Hippocampal formation (tissue), 2 donors: ENCODE results near the gene THRA.
"Not testable (repeated sequence)": the region's sequence is repeated elsewhere in the genome, so short reads cannot be mapped to it uniquely, and the experiment has no call there.

ENCODE experiments used
- DNase-seq, 2 donors: peaks; one replicate each; lab custom pipeline; 2025; lab: John Stamatoyannopoulos, UW

THRA gene

DNA sequence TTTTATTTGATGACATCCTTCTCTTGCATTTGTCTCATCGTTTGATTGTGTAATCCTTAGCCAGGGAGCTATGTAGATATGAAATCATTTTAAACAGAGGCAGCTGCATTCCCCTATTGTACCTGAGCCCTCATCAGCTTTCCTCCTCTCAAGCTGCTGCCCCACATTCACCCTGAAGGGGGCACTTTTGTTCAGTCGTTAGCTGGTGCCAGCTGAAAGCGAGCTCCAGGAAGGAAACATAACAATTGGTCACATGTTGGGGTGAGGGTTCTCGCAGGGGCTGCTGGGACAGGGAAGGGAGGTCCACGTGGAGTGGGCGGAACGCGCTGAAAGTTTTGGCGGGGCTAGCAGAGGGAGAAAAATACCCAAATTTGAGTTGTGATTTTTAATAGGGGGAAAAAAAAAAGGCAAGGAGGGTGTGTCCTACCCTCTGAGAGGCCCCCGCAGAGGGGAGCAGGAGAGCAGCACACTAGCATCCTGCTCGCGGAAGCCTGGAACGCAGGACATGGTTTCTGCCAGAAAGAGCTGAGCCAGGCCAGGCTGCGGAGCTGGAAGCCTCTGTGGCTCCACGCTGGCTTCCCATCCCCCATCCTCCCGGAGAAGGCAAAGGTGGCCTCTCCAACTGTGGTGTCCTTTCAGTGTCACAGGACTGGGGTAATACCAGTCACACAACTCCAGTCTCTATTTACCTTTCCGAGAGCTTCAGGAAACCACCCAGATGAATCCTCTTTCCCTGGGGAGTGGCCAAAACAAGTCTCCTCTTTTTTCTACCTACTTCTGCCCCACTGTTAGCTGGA lies 50.5 kb downstream of the THRA start:
- peak; percentile 91 to 96 for DNase-seq

DNA sequence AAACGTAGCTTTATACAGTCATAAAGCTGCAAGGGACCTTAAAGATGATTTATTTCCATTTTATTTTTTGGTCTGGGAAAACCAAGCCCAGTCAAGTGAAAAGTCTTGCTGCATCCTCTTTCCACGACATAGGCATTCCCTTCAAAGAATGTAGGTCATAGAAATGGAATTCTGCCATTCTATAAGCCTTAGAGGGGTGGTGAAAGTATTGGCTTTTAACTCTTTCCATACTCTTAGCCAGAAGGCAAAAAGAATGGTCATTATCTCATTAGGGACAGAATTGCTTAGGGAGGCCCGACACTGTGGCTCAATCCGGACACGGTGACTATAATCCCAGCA lies 51.1 kb downstream of the THRA start:
- DNase-seq: no peak

DNA sequence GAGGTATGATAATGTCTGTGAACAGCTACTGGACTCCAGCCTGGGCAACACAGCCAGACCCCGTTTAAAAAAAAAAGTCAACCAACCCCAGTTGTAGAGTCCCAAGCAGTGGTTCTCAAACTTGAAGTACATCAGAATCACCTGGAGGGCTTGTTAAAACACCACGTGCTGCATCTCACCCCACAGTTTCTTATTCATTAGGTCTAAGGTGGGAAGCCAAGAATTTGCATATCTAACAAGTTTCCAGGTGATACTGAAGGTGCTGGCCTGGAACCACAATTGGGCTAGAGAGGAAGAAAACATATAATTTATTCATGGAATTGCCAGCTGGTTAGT lies 52.3 kb downstream of the THRA start:
- no peak for DNase-seq

DNA sequence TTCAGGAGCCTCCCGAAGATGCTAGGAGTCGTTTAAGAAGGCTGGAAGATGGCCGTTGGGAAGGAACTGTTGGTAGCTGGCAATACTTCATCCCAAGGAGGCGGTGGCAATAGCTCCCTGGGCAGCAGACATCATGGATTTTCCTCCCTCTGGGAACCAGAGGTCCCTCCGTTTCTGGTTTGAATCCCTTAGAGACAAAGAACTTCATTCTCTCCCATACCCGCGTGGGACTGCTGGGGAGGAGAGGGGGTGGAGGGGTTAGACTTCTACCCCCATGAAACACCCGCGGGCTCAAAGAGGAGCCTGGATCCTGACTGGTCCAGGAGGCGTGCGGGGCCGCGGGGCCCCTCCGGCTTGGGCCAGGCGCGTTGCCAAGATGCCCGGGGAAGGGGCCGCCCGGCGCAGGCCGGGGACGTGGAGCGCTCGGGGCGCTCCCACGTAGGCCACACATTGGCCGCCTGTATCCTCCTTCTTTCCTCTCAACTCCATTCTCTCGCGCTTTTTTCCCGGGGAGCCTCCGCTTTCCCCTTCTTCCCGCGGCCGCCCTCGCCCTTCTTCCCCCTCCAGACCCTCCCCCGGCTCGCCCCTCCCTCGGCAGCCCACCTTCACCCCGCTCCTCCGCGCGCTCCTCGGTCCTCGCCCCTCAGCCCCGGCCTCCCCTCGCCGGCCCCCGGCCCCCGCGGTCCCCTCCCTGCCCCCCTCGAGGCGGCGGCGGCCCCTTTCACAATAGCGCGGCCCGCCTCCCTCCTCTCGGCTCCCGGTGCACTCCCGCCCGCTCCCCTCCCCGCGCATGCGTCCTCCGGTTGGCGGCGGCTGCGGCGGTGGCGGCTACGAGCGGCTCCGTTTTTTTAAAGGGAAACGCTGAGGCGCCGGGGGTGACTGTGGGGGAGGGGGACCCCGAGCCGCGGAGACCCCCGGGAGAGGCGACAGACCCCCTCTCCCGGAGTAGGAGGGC lies 58.7 kb downstream of the THRA start, which contains the start of gene MSL1:
TSS of gene MSL1 (plus strand) at position 791 of the 955 bp plus-strand sequence. CDS start 642 bp downstream, outside the sequence.
- DNase-seq: peak; percentile 80 to 85

DNA sequence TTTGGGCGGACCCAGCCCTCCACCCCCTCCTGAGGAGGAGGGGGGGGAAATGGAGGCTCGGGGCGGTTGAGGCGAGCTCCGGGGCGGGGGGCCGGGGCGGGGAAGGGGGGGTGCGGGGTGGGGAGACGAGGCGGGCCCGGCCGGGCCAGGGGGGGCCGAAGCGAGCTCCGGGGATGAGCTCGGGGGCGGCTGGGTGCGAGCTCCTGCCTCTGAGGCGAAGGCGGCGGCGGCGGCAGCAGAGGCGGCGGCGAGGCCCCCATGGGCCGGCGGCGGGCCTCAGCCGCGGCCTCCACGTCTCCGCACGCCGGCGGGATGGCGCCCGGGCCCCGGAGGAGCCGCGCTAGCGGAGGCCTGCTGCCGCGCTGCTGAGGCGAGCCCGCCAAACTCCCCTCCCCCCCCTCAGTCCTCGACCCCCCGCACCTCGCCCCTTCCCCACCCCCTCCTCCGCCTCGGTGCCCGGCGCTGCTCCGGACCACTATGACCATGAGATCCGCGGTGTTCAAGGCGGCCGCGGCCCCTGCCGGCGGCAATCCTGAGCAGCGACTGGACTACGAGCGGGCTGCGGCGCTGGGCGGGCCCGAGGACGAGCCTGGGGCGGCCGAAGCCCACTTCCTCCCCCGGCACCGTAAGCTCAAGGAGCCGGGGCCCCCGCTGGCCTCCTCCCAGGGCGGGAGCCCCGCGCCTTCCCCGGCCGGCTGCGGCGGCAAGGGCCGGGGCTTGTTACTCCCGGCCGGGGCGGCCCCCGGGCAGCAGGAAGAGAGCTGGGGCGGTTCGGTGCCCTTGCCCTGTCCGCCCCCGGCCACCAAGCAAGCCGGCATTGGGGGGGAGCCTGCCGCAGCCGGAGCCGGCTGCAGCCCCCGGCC lies 59.6 kb downstream of the THRA start:
- DNase-seq: peak; percentile 52 to 78

DNA sequence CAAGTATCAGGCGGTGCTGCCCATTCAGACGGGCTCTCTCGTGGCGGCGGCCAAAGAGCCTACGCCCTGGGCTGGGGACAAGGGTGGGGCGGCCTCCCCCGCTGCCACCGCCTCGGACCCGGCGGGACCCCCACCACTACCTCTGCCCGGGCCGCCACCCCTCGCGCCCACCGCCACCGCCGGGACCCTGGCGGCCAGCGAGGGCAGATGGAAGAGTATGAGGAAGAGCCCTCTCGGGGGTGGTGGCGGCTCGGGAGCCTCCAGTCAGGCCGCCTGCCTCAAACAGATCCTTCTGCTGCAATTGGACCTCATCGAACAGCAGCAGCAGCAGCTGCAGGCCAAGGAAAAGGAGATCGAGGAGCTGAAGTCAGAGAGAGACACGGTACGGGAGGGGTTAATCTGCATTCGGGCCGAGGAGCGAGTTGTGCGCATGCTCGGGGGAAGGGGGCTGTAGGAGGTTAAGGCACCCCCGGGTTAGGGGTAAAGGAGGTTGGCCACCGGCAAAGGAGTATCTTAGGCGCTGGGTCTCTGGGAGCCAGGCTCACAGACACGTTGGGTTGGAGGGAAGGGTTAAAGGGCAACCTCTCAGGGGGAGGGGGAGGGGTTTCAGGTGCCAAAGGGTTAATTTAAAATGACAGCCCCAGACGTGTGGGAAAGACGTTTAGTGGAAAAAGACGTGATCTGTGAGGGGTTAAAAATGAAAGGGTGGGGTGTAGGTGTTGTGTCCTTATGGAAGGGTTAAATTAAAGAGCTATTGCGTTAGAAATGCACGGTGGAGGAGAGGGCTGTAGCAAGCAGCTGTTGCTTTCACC lies 60.4 kb downstream of the THRA start:
- DNase-seq: peak; percentile 24 to 26

DNA sequence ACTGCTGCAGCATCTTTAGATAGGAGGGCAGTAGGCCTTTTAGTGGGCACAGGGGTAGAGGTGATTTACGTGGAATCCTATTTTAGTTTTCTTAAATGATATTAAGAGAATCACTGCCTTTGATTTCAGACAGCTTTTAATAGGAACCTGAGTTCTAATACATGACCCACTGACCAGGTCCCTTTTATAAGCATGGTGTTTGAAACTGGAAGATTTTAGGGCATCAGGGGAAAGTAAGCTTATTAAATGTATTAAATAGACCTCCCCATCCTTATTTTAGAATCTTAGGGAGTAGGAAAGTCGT lies 61.0 kb downstream of the THRA start:
- peak in 1 of 2 donors; percentile 37 for DNase-seq

DNA sequence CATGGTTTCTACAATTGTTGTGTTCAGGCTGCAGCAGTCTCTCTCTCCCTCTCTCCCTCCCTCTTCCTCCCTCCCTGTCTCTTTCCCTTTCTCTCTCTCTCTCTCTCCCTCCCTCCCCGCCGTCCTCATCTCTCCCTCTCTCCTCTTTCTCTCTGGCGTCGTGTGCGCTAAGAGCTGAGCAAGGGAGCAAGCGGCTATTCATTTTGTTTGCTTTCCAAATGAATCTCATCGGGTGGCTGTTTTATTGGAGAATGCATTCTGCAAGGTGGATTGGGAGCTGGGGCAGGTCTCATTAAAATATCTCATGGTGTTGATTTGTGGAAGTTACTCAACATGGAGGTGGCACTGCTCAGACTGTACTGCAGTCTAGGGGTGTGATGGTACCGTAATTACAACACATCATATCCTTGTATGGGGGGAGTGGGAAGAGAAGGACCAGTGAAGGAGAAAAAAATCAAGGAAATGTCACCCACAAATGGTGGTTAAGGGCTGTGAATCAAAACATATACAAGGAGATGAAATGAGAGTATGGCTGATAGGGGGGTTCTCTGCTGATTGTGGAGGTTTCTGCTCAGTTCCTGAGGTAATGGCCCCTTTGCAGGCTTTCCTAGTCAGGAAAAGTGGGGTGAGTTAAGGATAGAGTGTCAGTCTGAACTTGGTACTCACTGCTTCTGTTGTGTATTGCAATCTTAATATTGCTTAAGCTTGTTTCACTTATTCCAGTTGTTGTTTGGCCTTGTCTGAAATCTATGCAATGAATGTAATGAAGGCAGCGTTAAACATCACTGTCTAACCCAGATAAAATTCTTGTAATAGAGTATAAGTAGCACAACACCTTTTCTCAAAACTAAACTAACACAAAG lies 61.7 kb downstream of the THRA start:
- DNase-seq: no peak

DNA sequence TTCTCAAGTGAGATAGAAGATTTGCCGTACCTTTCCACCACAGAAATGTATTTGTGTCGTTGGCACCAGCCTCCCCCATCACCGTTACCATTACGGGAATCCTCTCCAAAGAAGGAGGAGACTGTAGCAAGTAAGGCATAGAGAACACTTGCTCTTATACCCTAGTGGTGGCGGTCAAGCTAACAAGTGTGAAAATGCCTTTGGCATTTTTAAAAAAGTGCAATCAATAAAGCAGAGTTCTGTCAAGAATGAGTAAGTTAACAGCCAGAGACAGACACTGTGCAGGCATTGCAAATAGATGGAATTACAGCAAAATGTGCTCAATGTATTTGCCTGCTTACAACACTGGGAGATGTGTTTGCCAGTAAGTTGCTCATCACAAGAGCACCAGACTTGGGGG lies 66.7 kb downstream of the THRA start:
- no peak for DNase-seq

DNA sequence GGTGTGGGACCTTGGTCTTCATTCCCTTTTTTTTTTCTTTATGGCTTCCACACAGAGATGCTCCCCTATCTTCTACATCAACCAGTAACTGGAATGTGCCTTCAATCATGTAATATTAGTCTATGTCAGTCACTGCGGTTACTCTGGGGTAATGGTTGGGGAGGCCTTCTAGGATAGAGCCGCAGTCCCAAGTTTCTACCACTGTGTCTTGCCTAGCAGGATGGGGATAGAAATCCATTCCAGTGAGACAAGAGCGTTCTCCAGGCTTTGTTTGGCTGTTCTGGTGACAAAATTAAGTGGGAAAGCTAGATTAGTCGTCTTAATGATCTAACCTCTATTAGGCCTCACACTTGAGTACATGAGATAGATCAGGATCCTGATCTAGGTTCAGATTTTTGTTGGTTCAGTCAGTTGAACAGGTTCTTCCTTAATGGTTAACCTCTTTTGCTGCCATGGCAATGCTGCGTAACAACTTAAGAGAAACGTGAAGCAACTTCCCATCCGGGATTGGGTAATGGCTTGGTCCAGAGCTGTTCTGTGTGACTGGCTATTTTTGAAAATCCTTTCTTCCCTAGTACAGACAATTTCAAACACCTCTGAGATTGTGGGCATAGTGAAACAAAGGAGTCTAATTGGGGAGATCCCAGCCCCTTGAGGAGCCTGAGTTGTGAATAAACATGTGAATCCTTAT lies 67.7 kb downstream of the THRA start:
- DNase-seq: no peak

DNA sequence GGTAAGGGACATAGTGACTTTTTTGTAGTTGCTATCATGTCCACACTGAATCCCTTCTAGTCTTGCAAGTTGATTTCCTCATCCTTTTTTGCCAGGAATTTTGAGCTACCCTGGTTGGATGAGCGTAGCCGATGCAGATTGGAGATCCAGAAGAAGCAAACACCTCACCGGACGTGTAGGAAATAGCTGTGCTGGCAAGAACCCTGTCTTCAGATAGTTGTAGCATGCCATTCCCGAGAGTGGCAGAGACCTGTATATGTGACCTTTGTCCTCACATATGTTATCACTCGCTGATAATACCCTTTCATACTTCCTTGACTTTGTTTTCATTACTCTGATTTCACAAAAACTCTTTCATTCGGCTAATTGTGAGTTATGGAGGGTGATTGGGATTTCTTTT lies 71.4 kb downstream of the THRA start:
- no peak for DNase-seq

DNA sequence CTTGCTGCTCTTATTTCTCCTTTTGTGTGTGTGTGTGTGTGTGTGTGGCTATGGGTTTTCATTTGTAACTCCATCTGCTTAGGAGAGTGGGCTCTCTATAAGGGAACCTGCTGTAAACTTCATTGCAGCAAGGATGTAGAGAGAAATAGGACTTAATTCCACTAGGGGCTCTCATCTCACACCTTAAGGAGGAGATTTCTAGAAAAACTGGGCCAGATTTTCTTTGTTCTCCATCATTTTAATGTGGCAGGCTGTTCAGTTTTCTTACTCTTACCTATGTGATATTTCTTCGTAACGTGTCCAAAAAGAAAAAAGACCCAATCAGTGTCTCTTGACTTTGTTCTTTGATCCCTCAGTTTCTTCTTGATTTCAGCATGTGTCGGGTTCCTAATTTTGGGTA lies 73.1 kb downstream of the THRA start:
- DNase-seq: no peak

DNA sequence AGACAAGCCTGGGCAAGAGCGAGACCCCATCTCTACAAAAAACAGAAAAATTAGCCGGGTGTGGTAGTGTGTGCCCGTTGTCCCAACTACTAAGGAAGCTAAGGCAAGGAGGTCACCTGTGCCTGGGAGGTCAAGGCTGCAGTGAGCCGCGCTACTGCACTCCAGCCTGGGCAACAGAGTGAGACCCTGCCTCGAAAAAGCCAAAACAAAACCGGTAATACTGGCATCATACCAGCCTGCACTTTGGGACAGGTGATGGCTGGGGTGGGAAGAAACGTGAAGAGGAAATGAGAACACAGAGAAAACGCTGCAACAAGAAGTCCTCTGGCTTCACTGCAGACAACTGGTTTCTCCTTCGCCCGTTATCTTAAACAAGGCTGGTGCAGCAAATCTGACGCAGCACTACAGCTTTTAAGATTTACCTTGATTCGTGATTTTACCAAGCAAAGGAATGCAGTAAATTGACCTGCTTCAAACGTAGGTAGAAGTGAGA lies 76.8 kb downstream of the THRA start:
- no peak for DNase-seq

DNA sequence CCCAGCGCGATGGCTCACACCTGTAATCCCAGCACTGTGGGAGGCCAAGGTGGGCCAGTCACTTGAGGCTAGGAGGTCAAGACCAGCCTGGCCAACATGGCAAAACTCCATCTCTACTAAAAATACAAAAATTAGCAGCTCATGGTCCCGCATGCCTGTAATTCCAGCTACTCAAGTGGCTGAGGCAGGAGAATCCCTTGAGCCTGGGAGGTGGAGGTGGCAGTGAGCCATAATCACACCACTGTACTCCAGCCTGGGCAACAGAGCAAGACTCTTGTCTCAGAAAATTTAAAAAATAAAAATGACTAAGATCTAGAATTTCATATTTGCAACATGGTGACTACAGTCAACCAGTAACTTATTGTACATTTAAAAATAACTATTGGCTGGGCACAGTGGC lies 80.4 kb downstream of the THRA start:
- DNase-seq: not testable (repeated sequence)
